ENCODE measurements around the gene ACSM2B.
"Not testable (repeated sequence)": the region's sequence is repeated elsewhere in the genome, so short reads cannot be mapped to it uniquely, and the experiment has no call there.

DNA sequence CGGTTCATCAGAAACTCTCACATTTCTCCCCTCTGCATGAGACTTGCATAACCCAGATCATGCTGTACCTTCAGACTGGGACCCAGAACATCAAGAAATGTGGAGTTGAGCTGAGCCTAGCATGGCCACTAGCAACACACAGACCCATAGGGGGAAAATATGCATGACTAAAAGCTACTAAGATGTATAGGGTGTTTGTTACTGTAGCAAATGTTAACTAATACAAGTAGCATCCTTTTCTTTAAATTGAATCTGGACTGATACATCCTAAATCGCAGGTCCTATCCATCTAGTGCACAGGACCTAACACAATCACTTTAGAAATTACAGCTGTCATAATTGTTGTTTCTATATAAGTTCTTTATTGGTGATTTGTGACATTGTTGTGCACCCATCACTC lies 10.8 kb downstream of the ACSM2B start:
- TF ChIP-seq, protein P1, sequence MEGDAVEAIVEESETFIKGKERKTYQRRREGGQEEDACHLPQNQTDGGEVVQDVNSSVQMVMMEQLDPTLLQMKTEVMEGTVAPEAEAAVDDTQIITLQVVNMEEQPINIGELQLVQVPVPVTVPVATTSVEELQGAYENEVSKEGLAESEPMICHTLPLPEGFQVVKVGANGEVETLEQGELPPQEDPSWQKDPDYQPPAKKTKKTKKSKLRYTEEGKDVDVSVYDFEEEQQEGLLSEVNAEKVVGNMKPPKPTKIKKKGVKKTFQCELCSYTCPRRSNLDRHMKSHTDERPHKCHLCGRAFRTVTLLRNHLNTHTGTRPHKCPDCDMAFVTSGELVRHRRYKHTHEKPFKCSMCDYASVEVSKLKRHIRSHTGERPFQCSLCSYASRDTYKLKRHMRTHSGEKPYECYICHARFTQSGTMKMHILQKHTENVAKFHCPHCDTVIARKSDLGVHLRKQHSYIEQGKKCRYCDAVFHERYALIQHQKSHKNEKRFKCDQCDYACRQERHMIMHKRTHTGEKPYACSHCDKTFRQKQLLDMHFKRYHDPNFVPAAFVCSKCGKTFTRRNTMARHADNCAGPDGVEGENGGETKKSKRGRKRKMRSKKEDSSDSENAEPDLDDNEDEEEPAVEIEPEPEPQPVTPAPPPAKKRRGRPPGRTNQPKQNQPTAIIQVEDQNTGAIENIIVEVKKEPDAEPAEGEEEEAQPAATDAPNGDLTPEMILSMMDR (IDR thresholded peaks at IDR 0.05; ENCODE audit: insufficient read depth, low read depth, low read length), result not testable (repeated sequence)
- not testable (repeated sequence) for TF ChIP-seq EZH2 (IDR thresholded peaks at IDR 0.05; ENCODE audit: insufficient read depth, low read length)
